Measurements from ENCODE around the gene NCF2.

NCF2 gene

GRCh38 chr1:183582021-183582713 is 8.1 kb downstream of the NCF2 start:
- no peak for DNase-seq

DNA sequence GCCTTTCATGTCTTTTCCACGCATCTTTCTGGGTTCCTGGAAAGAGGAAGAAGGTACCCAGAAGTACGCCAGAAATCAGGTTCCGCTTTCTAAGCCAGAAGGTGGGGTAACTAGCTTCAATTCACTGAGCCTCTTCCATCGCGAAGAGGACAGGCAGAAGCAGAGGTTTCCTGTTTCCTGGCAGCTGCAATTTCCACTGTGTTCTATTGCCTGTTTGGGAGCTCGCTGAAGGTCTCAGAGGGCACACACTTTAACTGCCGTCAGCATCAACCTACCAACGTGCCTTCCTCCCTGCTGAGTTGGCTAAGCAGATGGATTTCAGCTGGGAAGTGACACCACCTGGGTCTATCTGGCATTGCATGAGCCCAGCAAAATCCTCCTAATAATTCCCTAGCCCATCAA is 10.0 kb downstream of the NCF2 start:
- no peak for DNase-seq

- DNase-seq = no peak
Measured at GRCh38 chr1:183578856-183579255, 11.4 kb downstream of the NCF2 start.

GRCh38 chr1:183577897-183578465 is 12.3 kb downstream of the NCF2 start:
- DNase-seq = no peak

GRCh38 chr1:183576537-183576936 is 13.7 kb downstream of the NCF2 start:
- no peak for DNase-seq

- DNase-seq = no peak
Measured at GRCh38 chr1:183575606-183576005, 14.7 kb downstream of the NCF2 start.

DNA sequence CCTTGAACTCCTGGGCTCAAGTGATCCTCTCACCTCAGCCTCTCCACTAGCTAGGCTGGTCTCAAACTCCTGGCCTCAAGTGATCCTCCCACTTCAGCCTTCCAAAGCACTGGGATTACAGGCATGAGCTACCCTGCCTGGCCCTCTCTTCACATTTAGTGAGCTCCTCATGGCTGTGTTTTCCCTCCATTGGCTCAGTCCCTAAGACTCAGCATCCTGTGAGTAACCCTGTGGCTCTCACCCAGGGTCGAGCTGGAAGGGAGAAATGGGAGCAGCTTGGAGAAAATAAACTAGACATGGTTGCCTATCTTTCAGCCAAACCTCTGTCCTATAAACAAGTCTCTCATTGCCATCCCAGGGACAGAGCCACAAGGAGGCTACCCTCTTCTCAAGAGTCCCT is 17.5 kb downstream of the NCF2 start:
- DNase-seq = no peak

GRCh38 chr1:183571678-183572268 is 18.5 kb downstream of the NCF2 start:
- DNase-seq = no peak

DNA sequence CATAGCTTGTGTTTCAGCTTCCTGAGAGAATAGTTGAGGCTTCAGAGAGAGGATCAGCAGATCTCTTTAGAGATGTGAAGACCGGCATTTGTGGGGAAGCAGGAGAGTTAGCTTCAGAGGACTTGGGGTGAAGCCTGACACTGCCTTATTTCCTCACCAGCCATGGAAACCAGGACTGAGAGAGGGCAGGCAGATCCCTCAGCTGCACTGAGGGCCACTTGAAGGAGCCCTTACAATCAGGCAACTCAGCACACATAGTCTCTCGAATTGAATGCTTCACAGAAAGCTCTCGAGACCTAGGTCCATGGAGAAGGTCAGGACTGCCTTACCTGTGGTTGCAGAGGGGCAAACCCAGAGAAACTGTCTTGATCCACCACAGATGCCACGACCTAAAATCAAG is 19.8 kb downstream of the NCF2 start:
- DNase-seq = no peak

DNA sequence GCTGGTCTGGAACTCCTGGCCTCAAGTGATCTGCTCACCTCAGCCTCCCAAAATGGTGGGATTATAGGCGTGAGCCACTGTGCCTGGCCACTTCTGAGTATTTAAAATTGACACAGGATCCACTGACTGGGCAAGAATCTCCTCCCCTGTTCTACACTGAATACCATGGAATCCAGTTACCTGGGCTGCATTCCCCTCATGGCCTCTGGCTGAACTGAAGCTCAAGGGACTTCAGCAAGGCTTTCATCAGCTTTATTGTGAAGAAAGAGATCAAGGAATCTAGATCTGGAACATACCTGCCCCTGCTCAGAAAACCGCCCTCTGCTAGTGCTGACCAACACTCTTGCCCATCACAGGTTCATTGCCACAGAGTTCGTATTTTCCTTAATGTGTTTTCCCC is 20.5 kb downstream of the NCF2 start:
- DNase-seq = no peak

DNA sequence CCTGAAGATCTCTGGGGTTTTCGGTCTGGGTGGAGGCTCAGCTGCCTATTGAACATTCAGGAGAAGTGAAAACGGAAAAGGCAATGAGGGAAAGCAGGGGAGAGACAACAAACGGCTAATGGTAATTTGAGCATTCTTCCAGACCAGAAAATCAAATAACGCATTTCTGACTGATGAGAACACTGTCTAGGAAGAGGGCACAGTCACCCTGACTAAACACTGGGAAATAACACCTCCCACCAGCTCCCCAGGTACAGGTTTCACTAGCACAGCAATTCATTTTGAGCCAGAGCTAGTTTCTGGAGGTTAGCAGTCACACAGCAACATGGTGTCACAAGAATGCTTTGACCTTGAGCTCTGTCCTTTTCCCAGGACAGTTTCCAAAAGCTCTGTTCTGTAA is 21.1 kb downstream of the NCF2 start:
- DNase-seq = no peak

GRCh38 chr1:183568176-183569021 is 21.9 kb downstream of the NCF2 start:
- no peak for DNase-seq

GRCh38 chr1:183567584-183567983 is 22.7 kb downstream of the NCF2 start:
- DNase-seq = no peak

DNA sequence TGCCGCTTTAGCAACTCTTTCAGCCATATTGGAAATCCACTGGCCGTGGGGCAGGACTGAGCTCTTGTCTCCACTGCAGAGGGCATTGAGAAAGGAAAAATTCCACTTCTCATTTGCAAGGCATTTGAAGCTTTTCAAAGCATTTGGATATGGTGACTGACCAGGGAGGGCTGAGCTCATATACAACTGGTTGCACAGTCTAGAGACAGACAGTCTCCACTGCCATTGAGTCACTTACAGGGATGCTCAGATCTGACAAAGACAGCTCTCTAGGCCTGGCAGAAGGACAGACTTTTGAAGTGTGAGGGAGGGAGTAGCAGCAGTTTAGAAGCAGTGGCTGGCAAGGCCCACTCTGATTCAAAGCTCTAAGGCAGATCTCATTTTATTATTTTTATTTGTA is 24.2 kb downstream of the NCF2 start:
- no peak for DNase-seq

DNA sequence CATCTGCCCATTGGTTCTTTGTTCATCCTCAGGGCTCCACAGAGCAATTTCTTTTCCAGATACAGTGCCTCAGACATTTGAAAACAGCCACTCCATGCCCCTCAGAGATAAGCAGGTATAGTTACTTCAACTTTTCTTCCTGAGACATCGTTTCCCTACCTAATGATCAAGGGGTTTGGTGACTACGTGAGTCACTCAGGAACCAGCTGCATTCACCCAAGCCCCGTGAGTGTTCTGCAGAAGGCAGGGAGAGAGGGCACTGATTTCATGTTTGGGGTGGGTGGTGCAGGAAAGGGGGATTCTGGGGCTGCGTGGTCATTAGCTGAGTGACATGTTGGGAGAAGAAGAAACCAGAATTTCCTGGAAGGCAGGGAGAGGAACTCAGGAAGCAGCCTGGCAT is 25.0 kb downstream of the NCF2 start:
- DNase-seq = no peak

DNA sequence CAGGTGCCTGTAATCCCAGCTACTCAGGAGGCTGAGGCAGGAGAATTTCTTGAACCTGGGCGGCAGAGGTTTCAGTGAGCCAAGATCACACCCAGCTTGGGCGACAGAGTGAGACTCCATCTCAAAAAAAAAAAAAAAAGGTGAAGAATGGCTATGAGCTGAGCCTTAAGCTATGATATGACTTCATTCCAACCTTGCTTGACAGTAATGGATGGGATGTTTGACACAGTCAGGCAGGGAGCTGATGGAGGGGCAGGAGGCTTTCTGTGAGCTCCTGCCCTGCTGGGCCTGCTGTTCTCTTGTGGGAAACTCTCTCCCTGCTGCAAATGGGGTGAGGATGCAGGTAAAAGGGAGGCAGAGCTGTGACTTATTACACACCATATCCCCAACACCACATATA is 27.6 kb downstream of the NCF2 start:
- no peak for DNase-seq

DNA sequence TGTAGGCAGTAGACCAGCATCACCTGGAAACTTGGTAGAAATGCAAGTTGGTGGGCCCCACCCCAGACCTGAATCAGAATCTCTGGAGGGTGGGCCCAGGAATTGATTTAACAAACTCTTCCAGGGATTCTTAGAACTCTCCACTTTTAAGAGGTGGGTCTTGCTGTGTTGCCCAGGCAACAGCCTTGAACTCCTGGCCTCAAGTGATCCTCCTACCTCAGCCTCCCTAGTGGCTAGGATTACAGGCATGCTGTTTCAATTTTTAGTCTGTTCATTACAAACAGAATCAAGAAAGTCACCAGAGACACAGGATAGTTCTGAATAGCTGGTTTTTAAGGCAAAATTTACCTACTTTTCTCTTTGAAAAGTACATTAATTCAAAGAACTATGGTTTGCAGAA is 31.2 kb downstream of the NCF2 start:
- DNase-seq = no peak

DNA sequence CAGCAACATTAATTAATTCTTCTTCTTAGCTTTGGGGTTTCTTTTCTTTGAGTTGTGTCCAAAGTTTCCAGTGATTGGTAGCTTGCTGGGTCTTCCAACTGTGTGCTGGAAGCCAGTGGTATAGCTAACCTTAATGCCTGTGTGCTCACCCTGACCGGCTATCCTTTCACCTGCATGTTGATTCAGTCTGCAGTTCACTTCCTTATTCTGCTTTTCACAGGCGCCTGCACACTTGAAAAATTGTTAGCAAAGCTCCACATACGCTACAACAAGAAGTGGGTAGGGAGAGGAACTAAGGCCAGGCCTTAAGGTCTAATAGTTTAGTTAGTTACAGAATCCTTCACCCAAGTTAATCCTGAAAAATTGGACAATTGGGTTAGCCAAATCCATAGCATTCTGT is 35.7 kb downstream of the NCF2 start:
- no peak for DNase-seq

DNA sequence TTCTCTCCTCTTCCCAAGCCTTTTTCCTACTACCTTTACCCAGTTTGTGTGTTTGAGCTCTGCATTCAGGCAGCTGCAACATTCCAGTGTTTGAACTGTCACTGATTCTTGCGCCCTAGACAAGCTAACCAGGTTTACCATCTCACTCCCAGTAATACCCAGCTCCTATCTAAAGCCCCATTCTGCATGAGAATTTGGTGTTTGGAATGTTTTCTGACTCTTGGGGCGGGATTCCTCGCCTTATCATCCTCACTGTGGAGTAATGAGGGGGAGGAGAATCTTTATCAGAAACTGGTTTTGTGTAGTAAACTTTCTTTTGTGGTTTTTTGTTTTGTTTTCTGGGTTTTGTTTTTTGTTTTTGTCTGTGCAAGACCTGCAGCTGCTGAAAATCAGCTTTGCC is 36.5 kb downstream of the NCF2 start:
- DNase-seq = no peak

GRCh38 chr1:183553331-183553730 is 36.9 kb downstream of the NCF2 start:
- no peak for DNase-seq

DNA sequence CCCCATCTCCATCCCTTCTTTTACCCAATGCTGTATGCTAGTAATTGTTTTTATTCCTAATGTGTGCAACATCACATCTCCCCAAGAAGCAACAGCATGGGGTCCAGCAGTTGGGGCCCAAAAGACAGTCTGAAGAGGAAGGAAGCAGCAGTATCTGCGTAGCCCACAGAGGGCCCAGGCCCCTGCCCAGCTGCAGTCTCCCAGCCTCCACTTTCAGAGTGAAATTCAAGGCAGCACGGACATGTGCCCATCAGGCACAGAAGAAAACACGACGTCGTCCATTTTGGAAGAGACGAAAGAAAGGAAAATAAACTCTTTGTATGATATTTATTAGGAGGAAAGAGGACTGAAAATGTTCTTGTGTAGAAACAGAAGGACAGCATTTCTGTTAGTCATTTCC is 37.4 kb downstream of the NCF2 start:
- no peak for DNase-seq

- DNase-seq = no peak
Measured at GRCh38 chr1:183552441-183552840, 37.8 kb downstream of the NCF2 start.

GRCh38 chr1:183551924-183552323 is 38.3 kb downstream of the NCF2 start:
- DNase-seq = no peak

- DNase-seq = no peak
Measured at GRCh38 chr1:183550915-183551314, 39.3 kb downstream of the NCF2 start.
